Ramos (cell line): ENCODE data around the gene NFIX.

ENCODE experiments used
- in situ Hi-C: fragments of 300-500 bp; cut with MboI; formaldehyde crosslinking; loops from one replicate; pipeline ENCODE4 v1.14.3; 2022; ENCODE audit warnings: low sequenced_read_pairs; ENCODE audit not compliant: unreplicated experiment

Gene NFIX

DNA sequence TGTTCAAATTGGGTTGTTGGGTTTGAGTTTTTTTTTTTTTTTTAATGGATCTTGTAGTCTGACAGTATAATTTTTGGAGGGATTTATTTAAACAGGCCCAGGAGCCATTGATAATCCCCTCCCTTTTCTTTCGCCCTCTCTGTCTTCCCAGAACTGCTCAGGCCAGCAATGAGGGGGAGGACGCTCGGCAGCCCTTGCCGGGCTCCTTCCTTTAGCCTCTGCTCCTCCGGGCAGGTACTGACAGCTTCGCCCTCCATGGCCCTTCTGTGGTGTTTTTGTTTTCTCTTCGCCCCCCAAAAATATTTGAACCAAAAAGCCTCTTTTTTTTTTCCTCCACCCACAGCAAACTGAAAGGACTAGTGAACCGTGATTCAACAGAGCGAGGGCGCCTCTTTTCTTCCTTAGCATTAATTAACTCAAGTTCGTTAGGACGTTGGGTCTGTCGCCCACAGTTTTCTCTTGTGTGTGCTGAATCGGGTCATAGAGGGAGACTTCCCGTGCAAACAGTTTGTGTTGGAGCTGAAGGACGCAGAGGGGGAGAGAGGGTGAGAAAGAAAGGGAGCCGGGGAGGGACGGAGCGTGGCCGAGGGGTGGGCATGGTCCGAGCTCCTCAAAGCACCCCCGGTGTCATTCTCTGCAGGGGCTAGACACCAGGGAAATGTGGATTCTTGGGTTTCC, 21.5 kb downstream of the NFIX start:
- in situ Hi-C loops, result no loop called here

GRCh38 chr19:13017306-13018034, 22.2 kb downstream of the NFIX start:
- in situ Hi-C loops, result no loop called here

DNA sequence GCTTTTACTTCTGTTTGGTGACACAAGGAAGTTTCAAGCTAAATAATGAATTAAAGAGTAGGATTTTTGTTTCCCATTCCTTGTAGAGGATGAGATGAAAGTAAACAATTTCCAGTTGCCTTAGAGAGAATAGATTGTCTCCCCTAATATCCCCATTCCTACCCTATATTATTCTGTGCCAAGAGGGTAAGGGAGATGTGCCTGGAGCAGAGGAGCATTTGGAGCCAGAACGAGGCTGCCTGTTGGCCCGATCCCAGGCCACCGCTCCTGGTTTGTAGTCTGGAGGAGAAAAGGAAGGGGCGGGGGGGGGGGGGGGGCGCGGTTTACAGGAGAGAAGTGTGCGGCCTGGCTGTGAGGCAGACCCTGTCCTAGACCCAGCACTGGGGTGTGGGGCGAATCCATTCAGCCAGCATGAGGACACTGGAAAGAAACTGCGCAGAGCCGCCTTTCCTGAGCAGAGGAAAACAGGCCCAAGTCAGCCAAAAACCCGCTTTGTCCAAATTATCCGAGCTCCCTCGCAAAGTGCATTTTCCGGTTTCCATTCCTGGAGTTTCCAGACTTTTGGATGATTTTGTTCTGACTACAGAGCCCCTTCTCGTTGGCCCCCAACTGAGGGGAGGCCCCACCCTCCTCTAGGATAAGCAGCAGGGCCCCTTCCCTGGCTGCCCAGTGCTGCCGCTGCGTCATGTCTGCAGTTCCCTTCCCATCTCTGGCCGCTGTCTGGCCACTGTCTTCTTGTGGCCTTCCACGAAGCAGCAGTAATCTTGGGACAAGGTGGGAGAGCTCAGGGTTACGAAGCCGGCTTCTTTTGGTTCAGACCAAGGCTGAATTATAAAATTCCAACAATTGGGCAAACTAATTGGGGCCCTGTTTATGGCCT, 23.0 kb downstream of the NFIX start:
- in situ Hi-C loops, result no loop called here

DNA sequence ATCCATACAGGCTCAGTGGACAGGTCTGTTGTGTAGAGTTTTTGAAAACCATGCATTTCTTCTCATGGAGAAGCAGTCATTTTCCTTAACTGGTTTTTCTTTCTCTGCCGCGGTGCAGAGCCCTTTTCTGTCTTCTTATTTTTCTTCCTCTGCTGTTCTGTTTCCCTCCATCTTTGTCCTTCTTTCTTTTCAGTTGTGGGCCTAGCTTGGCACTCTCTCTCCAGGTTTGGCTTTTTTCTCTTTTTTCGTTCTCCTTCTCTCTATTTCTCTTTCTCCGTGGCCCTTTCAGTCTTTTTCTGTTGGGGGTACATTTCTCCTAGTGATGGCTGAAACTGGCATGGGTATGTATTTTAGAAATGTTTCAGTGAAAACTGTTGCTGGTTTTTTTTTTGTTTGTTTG, 24.1 kb downstream of the NFIX start:
- in situ Hi-C loops, result no loop called here

GRCh38 chr19:13020002-13020414, 24.7 kb downstream of the NFIX start:
- in situ Hi-C loops, result no loop called here

DNA sequence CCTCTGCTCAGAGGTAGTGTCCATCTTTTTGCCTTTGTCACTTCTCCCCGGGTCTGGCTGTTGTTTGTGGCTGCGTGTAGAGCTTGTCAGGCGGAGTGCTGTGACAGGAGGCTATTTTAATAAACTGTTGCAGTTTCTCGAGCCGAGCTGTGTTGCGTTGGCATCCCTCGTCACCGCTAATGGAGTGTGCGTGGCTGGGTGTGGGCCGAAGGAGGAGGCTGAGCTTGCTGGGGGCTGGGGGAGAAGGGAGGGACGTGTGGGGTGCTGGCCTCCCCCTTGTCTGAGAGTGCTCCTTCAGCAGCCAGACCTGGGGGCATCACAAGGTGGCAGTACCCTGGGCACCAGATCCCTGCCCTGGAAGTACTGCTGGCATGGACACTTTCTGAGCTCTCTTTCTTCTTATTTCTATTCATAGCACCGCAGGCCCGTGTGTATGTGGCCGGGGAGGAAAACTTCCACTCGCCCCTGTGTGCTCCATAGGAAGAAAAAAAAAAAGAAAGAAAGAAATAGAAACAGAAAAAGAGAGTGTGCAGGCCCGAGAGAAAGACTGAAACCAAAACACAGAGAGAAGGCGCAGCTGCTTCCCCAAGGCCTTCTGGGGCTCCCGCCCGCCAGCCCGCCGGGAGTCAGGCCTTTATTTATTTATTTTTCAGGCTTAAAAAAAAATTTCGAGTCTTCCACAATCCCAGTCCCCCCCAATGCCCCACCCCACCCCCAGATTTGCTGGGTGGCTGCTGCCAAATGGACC, 27.0 kb downstream of the NFIX start:
- in situ Hi-C loops, result no loop called here

GRCh38 chr19:13022859-13023636, 27.8 kb downstream of the NFIX start:
- in situ Hi-C loops, result no loop called here

- in situ Hi-C loops, result no loop called here
These were observed 28.4 kb downstream of the NFIX start for GRCh38 chr19:13023656-13024055.

GRCh38 chr19:13024126-13024950, 29.1 kb downstream of the NFIX start:
- in situ Hi-C loops, result no loop called here

DNA sequence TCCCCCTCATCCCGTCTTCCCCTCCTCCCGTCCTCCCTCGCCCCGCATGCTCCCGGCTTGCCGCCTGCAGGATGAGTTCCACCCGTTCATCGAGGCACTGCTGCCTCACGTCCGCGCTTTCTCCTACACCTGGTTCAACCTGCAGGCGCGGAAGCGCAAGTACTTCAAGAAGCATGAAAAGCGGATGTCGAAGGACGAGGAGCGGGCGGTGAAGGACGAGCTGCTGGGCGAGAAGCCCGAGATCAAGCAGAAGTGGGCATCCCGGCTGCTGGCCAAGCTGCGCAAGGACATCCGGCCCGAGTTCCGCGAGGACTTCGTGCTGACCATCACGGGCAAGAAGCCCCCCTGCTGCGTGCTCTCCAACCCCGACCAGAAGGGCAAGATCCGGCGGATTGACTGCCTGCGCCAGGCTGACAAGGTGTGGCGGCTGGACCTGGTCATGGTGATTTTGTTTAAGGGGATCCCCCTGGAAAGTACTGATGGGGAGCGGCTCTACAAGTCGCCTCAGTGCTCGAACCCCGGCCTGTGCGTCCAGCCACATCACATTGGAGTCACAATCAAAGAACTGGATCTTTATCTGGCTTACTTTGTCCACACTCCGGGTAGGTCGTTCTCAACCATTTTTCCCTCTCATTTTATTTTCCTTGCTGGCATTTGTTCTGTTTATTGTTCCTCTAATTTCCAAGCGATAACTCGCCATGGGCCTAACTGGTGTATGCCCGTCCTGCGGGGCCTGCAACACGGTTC, 29.8 kb downstream of the NFIX start:
- in situ Hi-C loops, result no loop called here

DNA sequence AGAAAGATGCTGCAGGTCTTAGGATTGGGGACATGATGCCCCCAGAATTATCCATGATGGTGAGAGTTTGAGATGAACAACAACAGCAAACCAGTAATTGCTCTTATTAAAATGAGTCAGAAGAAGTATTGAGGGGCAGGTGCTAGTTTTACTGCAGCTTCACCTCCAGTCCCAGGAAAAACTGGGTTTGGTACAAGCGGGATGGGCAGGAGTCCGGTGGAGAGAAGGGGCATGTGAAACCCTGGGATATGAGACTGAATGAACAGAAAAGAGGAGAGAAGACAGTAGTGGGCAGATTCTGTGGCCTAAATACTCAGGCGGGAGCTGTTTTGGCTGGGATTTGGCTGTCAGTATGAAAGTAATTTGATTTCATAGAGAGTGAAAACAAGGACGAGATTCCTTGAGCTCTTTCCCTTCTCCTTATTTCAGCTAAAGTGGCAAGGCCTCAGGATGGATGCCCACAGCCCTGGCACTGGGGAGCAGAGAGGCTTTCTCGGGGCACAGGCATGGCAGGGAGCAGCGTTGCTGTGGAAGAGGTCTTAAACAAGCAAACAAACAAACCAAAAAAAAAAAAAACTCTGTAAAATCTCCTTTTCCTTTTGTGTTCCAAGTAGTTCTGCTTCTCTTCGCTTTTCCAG, 30.7 kb downstream of the NFIX start:
- in situ Hi-C loops, result no loop called here

GRCh38 chr19:13026462-13027370, 31.4 kb downstream of the NFIX start:
- in situ Hi-C loops, result no loop called here

- in situ Hi-C loops, result no loop called here
These were observed 32.3 kb downstream of the NFIX start for GRCh38 chr19:13027557-13027956.

GRCh38 chr19:13028027-13028426, 32.8 kb downstream of the NFIX start:
- in situ Hi-C loops, result no loop called here

- in situ Hi-C loops, result no loop called here
These were observed 34.1 kb downstream of the NFIX start for GRCh38 chr19:13029301-13029880.

DNA sequence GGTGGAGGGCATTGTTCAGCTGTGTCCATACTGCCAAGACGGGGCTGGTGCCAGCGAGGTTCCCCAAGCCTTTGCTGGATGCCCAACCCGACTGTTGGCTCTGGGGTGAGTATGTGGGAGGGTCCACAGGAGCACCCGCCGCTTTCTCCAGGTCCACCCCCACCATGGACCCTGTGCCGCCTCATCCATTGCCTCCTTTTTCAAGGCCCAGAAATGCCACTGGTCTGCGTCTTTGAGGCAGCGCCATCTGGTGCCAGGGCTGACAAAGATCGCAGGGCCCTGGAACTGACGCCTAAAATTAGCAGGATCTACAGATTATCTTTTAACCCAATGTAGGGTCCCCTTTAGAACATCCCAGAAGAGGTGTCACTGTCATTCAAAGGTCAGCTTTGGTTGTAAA, 34.6 kb downstream of the NFIX start:
- in situ Hi-C loops, result no loop called here
